Left lobe of liver (tissue), 2 donors: ENCODE data around the gene ATG101. TPM values are rescaled to one million over a fixed set of nuclear protein-coding genes. Genes with fewer than 3 reads are reported as not detected.
A peak's percentile ranks its signal among the peaks of the same experiment; 100 is the strongest.

Experiments
- ATAC-seq: fragments of 200-7000 bp; cut with Tn5 transposase; one replicate; pipeline ENCODE4 v1.9.1; 2020; ENCODE audit warnings: mild to moderate bottlenecking, moderate library complexity
- DNase-seq: peaks from one replicate; pipeline ENCODE4 v3.0.0-alpha.2; 2020; ENCODE audit warnings: low spot score
- total RNA-seq: library from RNA; stranded (reverse); gene quantifications from one replicate; pipeline ENCODE4 v1.2.1, GENCODE V29; 2021
- donor health status: DM: no; HTN: no; CAD: no; lungs with moderate emphysema.
- donor health status: DM: no; HTN: yes; CAD: no.

ATG101 gene
- total RNA-seq, 1 donor from 2014 or later: 18.0 TPM

- ATAC-seq (no peak), DNase-seq (no peak)
These were observed 11.9 kb upstream of the ATG101 start for GRCh38 chr12:52057638-52058576.

GRCh38 chr12:52058631-52059361, 11.0 kb upstream of the ATG101 start:
- DNase-seq (no peak), ATAC-seq (no peak)

GRCh38 chr12:52059582-52060497, 9.9 kb upstream of the ATG101 start:
- ATAC-seq (no peak), DNase-seq (no peak)

- DNase-seq: no peak
- no peak for ATAC-seq
These were observed 9.1 kb upstream of the ATG101 start for GRCh38 chr12:52060498-52061177.

GRCh38 chr12:52061470-52062166, 8.2 kb upstream of the ATG101 start:
- DNase-seq: no peak

GRCh38 chr12:52062167-52063081, 7.4 kb upstream of the ATG101 start:
- ATAC-seq (no peak), DNase-seq (no peak)

More at GRCh38 chr12:52061470-52062166, 8.2 kb upstream of the ATG101 start:
- ATAC-seq: no peak

- ATAC-seq (no peak), DNase-seq (no peak)
These were observed 6.5 kb upstream of the ATG101 start for GRCh38 chr12:52063082-52063924.

GRCh38 chr12:52063981-52064649, 5.7 kb upstream of the ATG101 start:
- no peak for DNase-seq
- ATAC-seq: no peak

GRCh38 chr12:52066346-52067080, 3.3 kb upstream of the ATG101 start:
- DNase-seq (no peak), ATAC-seq (no peak)

- no peak for ATAC-seq
- DNase-seq: no peak
These were observed 2.8 kb upstream of the ATG101 start for GRCh38 chr12:52067081-52067374.

- DNase-seq: no peak
- peak; percentile 53 for ATAC-seq
These were observed 577 bp downstream of the ATG101 start for GRCh38 chr12:52070185-52070925.

GRCh38 chr12:52073531-52074381, 4.0 kb downstream of the ATG101 start:
- DNase-seq: no peak
- no peak for ATAC-seq

GRCh38 chr12:52074971-52075724, 5.4 kb downstream of the ATG101 start:
- DNase-seq: no peak
- ATAC-seq: no peak

GRCh38 chr12:52076811-52077210, 7.0 kb downstream of the ATG101 start:
- no peak for DNase-seq
- ATAC-seq: no peak
